ENCODE results near the gene PLXNB2.
"Not testable (repeated sequence)": the region's sequence is repeated elsewhere in the genome, so short reads cannot be mapped to it uniquely, and the experiment has no call there.

The PLXNB2 gene, protein sequence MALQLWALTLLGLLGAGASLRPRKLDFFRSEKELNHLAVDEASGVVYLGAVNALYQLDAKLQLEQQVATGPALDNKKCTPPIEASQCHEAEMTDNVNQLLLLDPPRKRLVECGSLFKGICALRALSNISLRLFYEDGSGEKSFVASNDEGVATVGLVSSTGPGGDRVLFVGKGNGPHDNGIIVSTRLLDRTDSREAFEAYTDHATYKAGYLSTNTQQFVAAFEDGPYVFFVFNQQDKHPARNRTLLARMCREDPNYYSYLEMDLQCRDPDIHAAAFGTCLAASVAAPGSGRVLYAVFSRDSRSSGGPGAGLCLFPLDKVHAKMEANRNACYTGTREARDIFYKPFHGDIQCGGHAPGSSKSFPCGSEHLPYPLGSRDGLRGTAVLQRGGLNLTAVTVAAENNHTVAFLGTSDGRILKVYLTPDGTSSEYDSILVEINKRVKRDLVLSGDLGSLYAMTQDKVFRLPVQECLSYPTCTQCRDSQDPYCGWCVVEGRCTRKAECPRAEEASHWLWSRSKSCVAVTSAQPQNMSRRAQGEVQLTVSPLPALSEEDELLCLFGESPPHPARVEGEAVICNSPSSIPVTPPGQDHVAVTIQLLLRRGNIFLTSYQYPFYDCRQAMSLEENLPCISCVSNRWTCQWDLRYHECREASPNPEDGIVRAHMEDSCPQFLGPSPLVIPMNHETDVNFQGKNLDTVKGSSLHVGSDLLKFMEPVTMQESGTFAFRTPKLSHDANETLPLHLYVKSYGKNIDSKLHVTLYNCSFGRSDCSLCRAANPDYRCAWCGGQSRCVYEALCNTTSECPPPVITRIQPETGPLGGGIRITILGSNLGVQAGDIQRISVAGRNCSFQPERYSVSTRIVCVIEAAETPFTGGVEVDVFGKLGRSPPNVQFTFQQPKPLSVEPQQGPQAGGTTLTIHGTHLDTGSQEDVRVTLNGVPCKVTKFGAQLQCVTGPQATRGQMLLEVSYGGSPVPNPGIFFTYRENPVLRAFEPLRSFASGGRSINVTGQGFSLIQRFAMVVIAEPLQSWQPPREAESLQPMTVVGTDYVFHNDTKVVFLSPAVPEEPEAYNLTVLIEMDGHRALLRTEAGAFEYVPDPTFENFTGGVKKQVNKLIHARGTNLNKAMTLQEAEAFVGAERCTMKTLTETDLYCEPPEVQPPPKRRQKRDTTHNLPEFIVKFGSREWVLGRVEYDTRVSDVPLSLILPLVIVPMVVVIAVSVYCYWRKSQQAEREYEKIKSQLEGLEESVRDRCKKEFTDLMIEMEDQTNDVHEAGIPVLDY (N-terminal part only)

DNA sequence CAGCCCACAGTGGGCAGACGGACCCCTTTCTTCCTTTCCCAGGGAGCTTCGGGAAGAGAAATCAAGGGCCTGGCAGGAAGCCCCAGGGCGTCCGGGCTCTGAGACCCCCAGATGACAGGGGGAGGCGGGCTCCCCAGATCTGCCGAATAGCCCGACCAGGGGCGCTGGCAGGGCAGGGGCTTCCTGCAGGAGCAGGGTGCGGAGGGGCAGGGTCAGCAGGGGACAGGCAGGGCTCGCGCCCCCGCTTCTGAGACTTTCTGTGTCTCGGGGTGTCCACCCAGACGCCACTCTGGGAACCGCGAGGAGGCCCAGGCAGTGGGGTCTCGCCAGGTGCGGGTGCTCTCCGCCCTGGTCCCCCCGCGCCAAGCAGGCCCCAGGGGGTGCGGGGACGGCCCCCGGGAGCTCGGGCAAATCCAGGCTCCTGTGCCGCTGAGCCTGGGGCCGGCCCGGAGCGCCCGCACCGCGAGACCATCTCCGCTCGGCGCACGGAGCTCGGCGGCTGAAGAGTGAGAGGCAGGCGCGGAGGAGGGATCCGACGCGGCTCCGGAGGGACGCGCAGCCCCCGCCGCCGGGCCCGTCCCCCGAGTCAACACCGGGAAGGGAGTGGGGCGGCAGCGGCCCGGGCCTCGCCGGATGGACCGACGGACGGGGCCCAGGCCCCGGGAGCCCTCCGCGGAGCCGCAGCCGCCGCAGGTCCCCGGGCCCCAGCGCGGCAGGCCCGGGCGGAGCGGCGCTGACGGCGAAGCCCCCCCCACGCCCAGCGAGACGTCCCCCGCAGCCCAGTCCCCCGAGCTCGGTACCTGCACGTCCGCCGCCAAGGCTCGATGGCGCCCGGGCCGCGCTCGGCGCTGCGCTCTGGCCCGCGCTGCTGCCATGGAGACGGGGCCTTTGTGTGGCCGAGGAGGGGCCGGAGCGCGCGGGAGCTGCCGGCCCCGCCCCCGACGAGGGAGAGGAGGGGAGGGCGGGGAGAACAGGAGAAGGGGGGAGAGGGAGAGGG lies at the start of gene PLXNB2:
Gene PLXNB2 (minus strand): TSS at position 894 of the 997 bp plus-strand sequence. CDS start 17,062 bp downstream, outside the sequence.
- DNase-seq (ENCODE audit: low read depth in 1 of 2, low spot score in 1 of 2) = no peak

DNA sequence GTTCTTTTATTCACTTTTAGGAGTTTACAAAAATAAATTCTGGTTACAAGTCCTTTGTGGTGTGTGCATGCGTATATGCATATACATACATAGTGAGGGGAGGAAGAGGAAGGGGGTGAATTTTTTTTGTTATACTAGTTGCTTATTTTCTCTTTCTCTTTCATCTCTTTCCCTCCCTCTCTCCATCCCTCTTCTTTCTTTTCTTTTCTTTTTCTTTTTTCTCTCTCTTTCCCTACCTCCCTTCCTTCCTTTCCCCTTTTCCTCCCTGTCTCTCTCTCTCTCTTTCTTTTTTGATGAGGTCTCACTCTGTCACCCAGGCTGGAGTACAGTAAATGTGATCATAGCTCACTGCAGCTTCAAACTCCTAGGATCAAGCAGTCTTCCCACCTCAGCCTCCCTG lies 49.8 kb upstream of the PLXNB2 start:
- no peak for DNase-seq (ENCODE audit: low read depth in 1 of 2, low spot score in 1 of 2)

DNA sequence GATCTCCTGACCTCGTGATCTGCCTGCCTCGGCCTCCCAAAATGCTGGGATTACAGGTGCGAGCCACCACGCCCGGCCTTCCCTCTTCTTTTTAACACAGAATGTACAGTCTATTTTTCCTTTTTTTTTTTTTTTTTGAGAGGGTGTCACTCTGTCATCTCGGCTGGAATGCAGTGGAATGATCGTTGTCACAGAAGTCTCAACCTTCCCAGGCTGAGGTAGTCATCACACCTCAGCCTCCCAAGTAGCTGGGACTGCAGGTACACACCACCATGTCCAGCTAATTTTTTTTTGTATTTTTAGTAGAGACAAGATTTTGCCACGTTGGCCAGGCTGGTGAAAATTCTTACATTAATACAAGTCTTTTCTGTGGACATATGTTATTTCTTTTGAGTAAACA lies 48.7 kb upstream of the PLXNB2 start:
- no peak for DNase-seq (ENCODE audit: low read depth in 1 of 2, low spot score in 1 of 2)

DNA sequence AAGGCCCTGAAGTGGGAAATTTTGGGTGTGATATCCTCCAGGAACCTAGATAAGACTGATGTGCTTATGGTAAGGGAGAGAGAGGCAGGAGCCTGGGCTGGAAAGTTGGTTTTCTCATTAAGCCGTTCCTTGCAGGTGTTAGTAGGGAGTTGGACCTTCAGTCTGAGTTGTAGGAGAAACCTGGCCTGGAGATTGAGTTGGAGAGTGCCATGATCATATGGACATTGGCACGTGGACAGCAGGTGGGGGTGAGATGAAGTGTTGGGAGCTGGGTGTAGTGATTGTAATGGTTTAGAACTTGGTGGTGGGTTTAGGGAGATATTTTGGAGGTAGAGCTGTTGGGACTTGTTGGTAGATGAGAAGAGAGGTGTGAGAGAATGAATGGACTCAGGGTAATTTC lies 40.6 kb upstream of the PLXNB2 start:
- DNase-seq (ENCODE audit: low read depth in 1 of 2, low spot score in 1 of 2) = no peak

DNA sequence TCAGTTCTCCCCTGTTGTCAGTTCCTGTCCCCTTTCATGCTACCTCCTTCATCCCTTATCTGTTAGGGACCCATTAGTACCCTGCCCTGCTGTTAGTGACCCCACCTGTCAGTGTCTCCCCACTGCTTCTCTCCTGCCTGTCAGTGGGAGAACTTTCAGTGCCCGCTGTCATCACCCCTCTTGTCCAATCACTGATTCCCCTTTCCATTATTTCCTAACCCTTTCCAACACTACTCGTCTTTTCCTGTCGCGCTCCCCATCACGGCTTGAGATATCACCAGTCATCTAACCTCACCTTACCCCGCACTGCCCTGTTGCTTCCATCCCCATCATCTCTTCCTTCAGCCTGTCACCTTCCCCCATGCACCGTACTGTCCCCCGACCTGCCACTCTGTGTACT lies 39.7 kb upstream of the PLXNB2 start:
- no peak for DNase-seq (ENCODE audit: low read depth in 1 of 2, low spot score in 1 of 2)

DNA sequence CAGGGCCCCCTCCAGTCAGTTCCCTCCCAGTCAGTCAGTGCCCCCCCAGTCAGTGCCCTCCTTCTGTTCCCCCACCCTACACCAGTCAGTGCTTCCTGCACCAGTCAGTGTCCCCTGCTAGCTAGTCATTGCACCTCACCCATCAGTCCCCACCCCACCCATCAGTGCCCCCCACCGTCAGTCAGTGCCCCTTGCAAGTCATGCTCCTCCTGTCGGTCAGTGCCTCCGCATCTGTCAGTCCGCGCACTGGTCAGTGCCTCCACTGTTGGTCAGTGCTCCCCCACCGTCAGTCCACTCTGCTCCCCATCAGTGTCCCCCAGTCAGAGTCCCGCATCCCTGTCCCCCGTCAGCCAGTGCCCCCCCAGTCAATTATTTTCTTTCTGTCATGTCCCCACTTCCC lies 39.0 kb upstream of the PLXNB2 start:
- DNase-seq (ENCODE audit: low read depth in 1 of 2, low spot score in 1 of 2) = no peak

DNA sequence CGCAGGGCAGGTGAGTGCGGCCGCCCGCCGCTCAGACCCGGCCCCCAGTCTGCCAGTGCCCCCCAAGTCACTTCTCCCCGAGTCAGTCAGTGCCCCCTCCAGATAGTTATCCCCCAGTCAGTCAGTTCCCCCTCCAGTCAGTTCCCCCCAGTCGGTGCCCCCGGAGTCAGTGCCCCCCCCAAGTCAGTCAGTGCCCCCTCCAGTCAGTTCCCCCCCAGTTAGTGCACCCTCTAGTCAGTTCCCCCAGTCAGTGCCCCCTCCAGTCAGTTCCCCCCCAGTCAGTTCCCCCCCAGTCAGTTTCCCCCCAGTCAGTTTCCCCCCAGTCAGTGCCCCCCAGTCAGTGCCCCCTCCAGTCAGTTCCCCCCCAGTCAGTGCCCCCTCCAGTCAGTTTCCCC lies 36.1 kb upstream of the PLXNB2 start:
- no peak for DNase-seq (ENCODE audit: low read depth in 1 of 2, low spot score in 1 of 2)

DNA sequence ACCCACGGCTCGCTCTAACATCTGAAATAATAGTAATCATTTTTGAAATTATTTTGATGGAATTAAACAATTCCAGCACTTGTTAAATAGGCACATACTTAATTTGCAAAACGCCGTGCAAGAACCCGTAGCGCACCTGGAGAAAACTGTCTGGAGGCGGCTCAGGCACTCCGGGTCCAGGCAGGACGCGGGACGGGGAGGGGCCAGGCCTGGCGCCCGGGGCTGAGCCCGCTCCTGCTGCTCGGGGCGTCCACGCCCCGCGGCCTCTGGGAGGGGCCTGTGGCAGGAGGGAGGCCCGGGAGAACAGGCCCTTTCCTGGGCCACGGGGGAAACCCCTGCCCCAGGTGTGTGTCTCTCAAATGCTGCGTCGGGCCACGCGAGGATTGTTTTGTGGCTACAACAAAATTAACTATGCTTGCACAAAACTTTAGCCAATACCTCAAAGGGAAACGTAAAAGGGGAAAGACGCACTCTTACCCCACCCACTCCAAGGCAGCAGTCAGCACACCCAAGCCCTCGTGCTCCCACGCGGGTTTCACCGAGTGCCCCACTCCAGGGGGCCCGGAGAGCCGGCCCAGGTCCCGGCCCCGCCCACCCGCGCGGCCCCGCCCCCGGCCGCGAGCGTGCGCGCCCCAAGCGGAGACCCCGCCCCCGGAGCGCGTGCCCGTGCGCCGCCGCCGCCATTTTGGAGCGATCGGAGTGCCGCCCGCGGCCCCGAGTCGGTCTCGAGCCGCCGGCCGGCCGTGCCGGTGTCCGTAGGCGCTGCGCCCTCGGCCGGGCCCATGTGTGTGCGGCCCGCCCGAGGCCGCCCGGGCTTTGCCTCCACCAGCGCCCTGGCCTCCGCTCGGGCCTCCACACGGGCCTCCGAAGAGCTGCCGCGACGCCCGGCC lies 35.5 kb upstream of the PLXNB2 start, which contains the start of gene PPP6R2:
Gene PPP6R2 (plus strand): TSS at position 677 of the 890 bp plus-strand sequence. CDS start 50,582 bp downstream, outside the sequence.
- DNase-seq (ENCODE audit: low read depth in 1 of 2, low spot score in 1 of 2) = peak; percentile 85 to 92

DNA sequence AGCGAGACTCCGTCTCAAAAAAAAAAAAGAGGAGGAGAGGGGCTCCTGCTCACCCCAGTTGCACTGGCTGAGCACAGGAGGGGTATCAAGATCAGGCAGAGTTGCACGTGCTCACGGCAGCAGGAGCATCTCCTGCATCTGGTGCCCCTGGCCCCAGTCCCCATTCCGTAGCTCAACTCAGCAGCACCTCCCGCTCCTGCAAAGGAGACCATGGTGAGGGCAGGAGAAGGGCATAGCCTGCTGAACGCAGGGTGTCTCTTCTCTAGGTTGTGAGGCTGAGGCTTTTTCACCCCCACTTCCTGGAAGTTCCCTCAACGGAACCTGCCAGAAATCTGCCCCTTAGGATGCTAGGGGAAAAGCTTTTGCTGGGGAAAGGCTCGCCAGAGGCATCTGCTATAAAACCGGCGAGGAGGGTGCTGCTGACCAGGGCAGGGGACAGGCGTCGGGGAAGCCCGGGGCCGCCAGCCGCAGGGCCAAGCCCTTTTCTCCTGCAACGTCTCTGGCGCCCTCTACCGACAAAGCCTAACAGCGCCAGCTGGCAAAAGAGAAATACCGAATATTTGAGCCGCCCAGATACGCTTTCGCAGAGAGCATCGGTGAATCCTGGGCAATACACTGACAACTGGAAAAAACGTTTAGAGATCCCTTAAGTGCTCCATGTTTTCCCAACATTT lies 34.7 kb upstream of the PLXNB2 start:
- DNase-seq (ENCODE audit: low read depth in 1 of 2, low spot score in 1 of 2) = peak; percentile 75 to 79

DNA sequence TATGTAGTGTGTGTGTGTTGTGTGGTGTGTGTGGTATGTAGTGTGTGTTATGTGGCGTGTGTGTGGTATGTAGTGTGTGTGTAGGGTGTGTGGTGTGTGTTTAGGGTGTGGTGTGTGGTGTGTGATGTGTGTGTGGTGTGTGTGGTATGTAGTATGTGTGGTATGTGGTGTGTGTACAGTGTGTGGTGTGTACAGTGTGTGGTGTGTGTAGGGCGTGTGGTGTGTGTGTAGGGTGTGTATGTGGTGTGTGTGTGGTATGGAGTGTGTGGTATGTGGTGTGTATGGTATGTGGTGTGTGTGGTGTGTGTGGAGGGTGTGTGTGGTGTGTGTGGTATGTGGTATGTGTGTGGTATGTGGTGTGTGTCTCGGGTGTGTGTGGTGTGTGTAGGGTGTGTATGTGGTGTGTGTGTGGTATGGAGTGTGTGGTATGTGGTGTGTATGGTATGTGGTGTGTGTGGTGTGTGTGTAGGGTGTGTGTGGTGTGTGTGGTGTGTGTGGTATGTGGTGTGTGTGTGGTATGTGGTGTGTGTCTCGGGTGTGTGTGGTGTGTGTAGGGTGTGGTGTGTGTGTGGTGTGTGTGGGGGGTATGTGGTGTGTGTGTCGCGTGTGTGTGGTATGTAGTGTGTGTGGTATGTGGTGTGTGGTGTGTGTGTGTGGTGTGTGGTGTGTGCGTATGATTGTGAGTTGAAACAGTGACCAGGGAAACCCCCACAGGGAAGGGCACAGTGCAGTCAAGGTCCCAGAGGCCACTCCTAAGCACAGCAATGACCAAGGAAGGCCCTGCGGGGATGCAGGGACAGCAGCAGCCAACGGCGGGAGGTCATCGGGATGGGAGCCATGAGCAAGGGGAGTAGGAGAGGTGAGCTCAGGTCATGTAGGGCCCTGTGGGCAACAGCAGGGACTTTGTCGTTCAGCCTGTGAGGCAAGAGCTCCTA lies 32.8 kb upstream of the PLXNB2 start:
- no peak for DNase-seq (ENCODE audit: low read depth in 1 of 2, low spot score in 1 of 2)

DNA sequence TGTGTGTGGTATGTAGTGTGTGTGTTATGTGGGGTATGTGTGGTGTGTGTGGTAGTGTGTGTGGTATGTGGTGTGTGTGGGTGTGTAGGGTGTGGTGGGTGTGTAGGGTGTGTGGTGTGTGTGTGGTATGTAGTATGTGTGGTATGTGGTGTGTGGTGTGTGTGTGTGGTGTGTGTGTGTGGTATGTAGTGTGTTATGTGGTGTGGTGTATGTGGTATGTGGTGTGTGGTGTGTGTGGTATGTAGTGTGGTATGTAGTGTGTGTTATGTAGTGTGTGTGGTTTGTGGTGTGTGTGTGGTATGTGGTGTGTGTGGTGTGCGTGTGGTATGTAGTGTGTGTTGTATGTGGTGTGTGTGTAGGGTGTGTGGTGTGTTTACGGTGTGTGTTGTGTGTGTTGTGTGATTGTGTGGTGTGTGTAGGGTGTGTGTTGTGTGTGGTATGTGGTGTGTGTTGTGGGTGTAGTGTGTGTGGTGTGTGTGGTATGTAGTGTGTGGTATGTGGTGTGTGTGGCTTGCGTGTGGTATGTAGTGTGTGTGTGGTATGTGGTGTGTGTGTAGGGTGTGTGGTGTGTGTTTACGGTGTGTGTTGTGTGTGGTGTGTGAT lies 31.5 kb upstream of the PLXNB2 start:
- no peak for DNase-seq (ENCODE audit: low read depth in 1 of 2, low spot score in 1 of 2)

DNA sequence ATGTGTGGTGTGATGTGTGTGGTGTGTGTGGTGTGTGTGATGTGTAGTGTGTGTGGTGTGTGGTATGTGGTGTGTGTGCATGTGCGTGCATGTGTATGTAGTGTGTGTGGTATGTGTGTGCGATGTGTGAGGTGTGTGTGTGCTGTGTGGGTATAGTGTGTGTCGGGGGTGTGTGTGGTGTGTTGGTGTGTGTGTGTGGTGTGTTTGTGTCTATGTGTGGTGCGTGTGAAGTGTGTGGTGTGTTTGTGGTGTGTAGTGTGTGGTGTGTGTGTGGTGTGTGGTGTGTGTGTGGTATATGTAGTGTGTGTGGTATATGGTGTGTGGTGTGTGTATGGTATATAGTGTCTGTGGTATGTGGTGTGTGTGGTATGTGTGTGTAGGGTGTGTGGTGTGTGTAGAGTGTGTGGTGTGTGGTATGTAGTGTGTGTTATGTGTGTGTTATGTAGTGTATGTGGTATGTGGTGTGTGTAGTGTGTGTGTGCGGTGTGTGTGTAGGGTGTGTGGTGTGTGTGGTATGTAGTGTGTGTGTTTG lies 30.7 kb upstream of the PLXNB2 start:
- DNase-seq (ENCODE audit: low read depth in 1 of 2, low spot score in 1 of 2) = no peak

DNA sequence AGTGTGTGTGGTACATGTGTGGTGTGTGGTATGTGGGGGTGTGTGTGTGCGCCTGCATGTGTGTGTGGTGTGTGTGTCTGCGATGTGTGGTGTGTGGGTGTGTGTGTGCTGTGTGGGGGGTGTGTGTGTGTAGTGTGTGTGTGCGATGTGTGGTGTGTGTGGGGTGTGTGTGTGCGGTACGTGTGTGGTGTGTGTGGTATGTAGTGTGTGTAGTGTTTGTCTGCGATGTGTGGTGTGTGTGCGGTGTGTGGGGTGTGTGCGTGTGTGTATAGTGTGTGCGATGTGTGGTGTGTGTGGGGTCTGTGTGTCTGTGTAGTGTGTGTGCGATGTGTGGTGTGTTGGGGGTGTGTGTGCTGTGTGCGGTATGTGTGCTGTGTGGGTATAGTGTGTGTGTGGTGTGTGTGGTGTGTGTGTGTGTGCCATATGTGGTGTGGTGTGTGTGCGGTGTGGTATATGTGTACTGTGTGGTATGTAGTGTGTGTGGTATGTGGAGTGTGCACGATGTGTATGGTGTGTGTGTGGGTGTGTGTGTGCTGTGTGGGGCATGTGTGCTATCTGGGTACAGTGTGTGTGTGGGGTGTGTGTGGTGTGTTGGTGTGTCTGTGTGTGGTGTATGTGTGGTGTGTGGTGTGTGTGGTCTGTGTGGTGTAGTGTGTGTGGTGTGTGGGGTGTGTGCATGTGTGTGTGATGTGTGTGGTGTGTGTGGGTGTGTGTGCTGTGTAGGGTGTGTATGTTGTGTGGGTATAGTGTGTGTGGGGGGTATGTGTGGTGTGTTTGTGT lies 30.0 kb upstream of the PLXNB2 start:
- DNase-seq (ENCODE audit: low read depth in 1 of 2, low spot score in 1 of 2) = no peak

DNA sequence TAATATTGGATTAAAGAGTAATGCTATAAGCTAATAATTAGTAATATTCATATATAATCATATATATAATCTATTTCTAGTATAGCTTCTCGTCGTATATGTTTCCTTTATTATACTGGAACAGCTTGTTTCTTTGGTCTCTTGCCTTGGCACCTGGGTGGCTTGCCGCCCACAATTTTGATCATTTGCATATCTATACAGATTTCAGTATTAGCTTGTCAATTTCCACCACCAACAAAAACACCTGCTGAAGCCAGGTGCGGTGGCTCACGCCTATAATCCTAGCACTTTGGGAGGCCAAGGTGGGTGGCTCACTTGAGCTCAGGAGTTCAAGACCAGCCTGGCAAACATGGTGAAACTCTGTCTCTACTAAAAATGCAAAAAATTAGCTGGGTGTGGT lies 27.0 kb upstream of the PLXNB2 start:
- not testable (repeated sequence) for DNase-seq (ENCODE audit: low read depth in 1 of 2, low spot score in 1 of 2)

DNA sequence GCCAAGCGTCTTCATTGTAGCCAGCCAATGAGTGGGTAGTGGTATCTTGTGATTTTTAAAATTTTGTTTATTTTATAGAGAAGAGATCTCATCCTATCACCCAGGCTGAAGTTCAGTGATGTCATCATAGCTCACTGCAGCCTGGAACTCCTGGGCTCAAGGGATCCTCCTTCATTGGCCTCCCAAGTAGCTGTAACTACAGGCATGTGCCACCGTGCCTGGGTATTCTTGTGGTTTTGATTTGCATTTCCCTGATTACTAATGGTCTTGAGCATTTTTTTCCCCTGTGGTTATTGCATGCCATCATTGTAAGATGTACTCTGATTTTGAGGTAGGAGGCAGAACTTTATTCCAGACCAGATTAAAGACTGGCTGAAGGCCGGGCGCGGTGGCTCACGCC lies 21.8 kb upstream of the PLXNB2 start:
- DNase-seq (ENCODE audit: low read depth in 1 of 2, low spot score in 1 of 2) = no peak

DNA sequence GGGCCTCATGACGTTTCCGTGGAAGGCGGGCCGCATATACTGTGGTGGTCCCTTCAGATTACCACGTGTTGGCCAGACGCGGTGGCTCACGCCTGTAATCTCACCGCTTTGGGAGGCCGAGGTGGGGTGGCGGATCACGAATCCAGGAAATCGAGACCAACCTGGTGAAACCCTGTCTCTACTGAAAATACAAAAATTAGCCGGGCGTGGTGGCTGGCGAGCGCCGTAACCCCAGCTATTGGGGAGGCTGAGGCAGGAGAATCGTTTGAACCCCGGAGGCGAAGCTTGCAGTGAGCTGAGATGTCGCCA lies 20.2 kb upstream of the PLXNB2 start:
- DNase-seq (ENCODE audit: low read depth in 1 of 2, low spot score in 1 of 2) = no peak
